ENCODE measurements around the gene QDPR.

QDPR gene

DNA sequence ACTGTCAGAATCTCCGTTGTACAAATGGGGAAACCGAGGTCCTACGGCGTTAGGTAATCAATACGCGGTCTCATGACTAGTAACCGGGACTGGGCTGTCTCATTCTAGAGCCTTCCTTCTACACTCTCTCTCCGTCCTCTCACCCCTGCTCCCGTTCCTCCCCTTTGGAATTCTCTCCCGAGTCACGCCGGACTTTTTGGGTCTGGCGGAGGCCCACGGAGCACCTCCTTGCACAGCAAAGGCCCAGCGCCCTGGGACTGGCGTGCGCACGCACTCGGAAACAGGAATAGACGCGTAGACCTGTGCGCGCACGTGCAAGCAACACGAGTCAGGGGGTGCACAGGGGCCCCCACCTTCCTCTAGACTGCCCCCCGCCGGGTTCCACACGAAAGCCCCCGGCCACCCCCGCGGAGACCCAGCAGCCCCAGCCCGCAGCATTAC lies 361 bp downstream of the QDPR start:
- Histone ChIP-seq H3K79me2 (ENCODE audit: insufficient read depth, low read length) (peaks cover 23% of the 10 kb centered on the region), H3K9ac (ENCODE audit: low read length) (peak overlapping the region; percentile 77), H3K9me2 (replicated peaks; ENCODE audit: insufficient read depth, low read length) (no peaks in the 10 kb centered on the region), H3K9me3 (ENCODE audit: insufficient read depth, low read length) (no peaks in the 10 kb centered on the region), H3F3A (ENCODE audit: insufficient read depth) (peaks cover 11% of the 10 kb centered on the region; the same call in 1 of the 2 replicates), H3K4me2 (ENCODE audit: low read depth, low read length, poor library complexity, severe bottlenecking) (peak overlapping the region; percentile 80), H3K27ac (ENCODE audit: low read depth, low read length) (peak overlapping the region; percentile 54), H3K36me3 (ENCODE audit: low read length) (no peaks in the 10 kb centered on the region; the same call in 1 of the 2 replicates), H2AFZ (ENCODE audit: low read depth, low read length, severe bottlenecking) (peak overlapping the region; percentile 43), H3K4me3 (ENCODE audit: insufficient read depth, low read length, poor library complexity, severe bottlenecking) (peak overlapping the region; percentile 62), H4K20me1 (ENCODE audit: low read depth, low read length) (no peaks in the 10 kb centered on the region), H3K27me3 (ENCODE audit: low read length) (no peaks in the 10 kb centered on the region)
- TF ChIP-seq EZH2phosphoT487 (conservative IDR thresholded peaks at IDR 0.05; ENCODE audit: low read length) (no peak), CTCF (IDR thresholded peaks at IDR 0.05; ENCODE audit: insufficient read depth, low read length, poor library complexity, severe bottlenecking) (no peak)

DNA sequence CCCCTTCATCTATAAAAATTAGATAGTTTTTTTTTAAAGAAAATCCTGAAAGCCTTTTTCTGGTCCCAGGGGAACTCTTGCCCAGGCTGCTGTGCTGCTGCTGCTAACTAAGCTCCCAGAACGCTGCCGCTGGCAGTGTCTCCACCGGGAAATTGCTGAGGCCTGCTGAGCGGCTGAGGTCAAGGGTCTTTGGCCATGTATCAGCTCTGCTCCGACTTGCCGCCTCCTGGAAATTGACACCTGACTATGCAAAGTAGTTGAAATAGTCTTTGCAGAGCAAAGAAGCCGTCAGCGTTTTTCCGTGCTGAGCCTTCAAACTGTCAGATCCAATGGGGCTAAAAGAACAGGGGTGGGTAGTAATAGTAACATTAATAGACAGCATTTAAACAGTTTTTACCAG lies 839 bp downstream of the QDPR start:
- H3K9me3 ChIP-seq (ENCODE audit: insufficient read depth, low read length), result no peaks in the 10 kb centered on the region
- H3K27ac ChIP-seq (ENCODE audit: low read depth, low read length), result peak overlapping the region; percentile 54; the same call in 1 of the 2 replicates
- no peaks in the 10 kb centered on the region for H3K27me3 ChIP-seq (ENCODE audit: low read length)
- H3K9ac ChIP-seq (ENCODE audit: low read length), result peak overlapping the region; percentile 77
- H3F3A ChIP-seq (ENCODE audit: insufficient read depth), result peaks cover 11% of the 10 kb centered on the region; the same call in 1 of the 2 replicates
- H3K79me2 ChIP-seq (ENCODE audit: insufficient read depth, low read length), result peaks cover 23% of the 10 kb centered on the region
- TF ChIP-seq CTCF (IDR thresholded peaks at IDR 0.05; ENCODE audit: insufficient read depth, low read length, poor library complexity, severe bottlenecking), result no peak
- TF ChIP-seq EZH2phosphoT487 (conservative IDR thresholded peaks at IDR 0.05; ENCODE audit: low read length), result no peak
- peak overlapping the region; percentile 62 for H3K4me3 ChIP-seq (ENCODE audit: insufficient read depth, low read length, poor library complexity, severe bottlenecking)
- no peaks in the 10 kb centered on the region; the same call in 1 of the 2 replicates for H3K36me3 ChIP-seq (ENCODE audit: low read length)
- no peaks in the 10 kb centered on the region for H3K9me2 ChIP-seq (replicated peaks; ENCODE audit: insufficient read depth, low read length)
- H2AFZ ChIP-seq (ENCODE audit: low read depth, low read length, severe bottlenecking), result peak overlapping the region; percentile 43
- H4K20me1 ChIP-seq (ENCODE audit: low read depth, low read length), result no peaks in the 10 kb centered on the region
- peak overlapping the region; percentile 80 for H3K4me2 ChIP-seq (ENCODE audit: low read depth, low read length, poor library complexity, severe bottlenecking)

- peaks cover 11% of the 10 kb centered on the region; the same call in 1 of the 2 replicates for H3F3A ChIP-seq (ENCODE audit: insufficient read depth)
- H4K20me1 ChIP-seq (ENCODE audit: low read depth, low read length), result no peaks in the 10 kb centered on the region
- no peaks in the 10 kb centered on the region for H3K9me3 ChIP-seq (ENCODE audit: insufficient read depth, low read length)
- no peak overlapping the region for H2AFZ ChIP-seq (ENCODE audit: low read depth, low read length, severe bottlenecking)
- H3K4me2 ChIP-seq (ENCODE audit: low read depth, low read length, poor library complexity, severe bottlenecking), result peak overlapping the region; percentile 80
- H3K9me2 ChIP-seq (replicated peaks; ENCODE audit: insufficient read depth, low read length), result no peaks in the 10 kb centered on the region
- H3K27me3 ChIP-seq (ENCODE audit: low read length), result no peaks in the 10 kb centered on the region
- peaks cover 23% of the 10 kb centered on the region for H3K79me2 ChIP-seq (ENCODE audit: insufficient read depth, low read length)
- H3K4me3 ChIP-seq (ENCODE audit: insufficient read depth, low read length, poor library complexity, severe bottlenecking), result peak overlapping the region; percentile 62
- H3K9ac ChIP-seq (ENCODE audit: low read length), result peak overlapping the region; percentile 77
- TF ChIP-seq EZH2phosphoT487 (conservative IDR thresholded peaks at IDR 0.05; ENCODE audit: low read length) (no peak), CTCF (IDR thresholded peaks at IDR 0.05; ENCODE audit: insufficient read depth, low read length, poor library complexity, severe bottlenecking) (no peak)
- no peaks in the 10 kb centered on the region; the same call in 1 of the 2 replicates for H3K36me3 ChIP-seq (ENCODE audit: low read length)
- peak overlapping the region; percentile 54; the same call in 1 of the 2 replicates for H3K27ac ChIP-seq (ENCODE audit: low read depth, low read length)
These were observed 1.3 kb downstream of the QDPR start for GRCh38 chr4:17510582-17510981.
